Coronary artery (tissue), 2 donors: ENCODE results near the gene CHRND.
"Not testable (repeated sequence)": the region's sequence is repeated elsewhere in the genome, so short reads cannot be mapped to it uniquely, and the experiment has no call there.

Experiments used
- DNase-seq: peaks from one replicate; pipeline ENCODE4 v3.0.0-alpha.2; 2017; ENCODE audit warnings: low spot score
- H3K27ac ChIP-seq, 2 donors: fragments of 200-600 bp; sonication (generic); one replicate each; pipeline ENCODE4 v1.5.1; 2016 to 2019
- H3K4me3 ChIP-seq: fragments of 200-600 bp; sonication (generic); 2 replicates; pipeline ENCODE4 v1.5.1; 2016; ENCODE audit warnings: mild to moderate bottlenecking, moderate library complexity
- CTCF ChIP-seq: fragments of 200-600 bp; sonication (generic); IDR thresholded peaks from one replicate; pipeline ENCODE4 v1.5.1; 2019; ENCODE audit warnings: antibody characterized with exemption

CHRND gene

GRCh38 chr2:232530626-232531260 is 4.8 kb downstream of the CHRND start:
- TF ChIP-seq CTCF: no peak
- no peak overlapping the region for H3K4me3 ChIP-seq
- no peak overlapping the region for H3K27ac ChIP-seq
- DNase-seq: no peak

GRCh38 chr2:232532419-232532818 is 6.5 kb downstream of the CHRND start:
- H3K4me3 ChIP-seq: no peak overlapping the region
- DNase-seq: no peak
- TF ChIP-seq CTCF: no peak

GRCh38 chr2:232532821-232533220 is 6.9 kb downstream of the CHRND start:
- not testable (repeated sequence) for H3K27ac ChIP-seq, DNase-seq, H3K4me3 ChIP-seq

More at GRCh38 chr2:232532419-232532818, 6.5 kb downstream of the CHRND start:
- H3K27ac ChIP-seq: no peak overlapping the region

GRCh38 chr2:232533944-232534710 is 8.2 kb downstream of the CHRND start:
- no peak for TF ChIP-seq CTCF
- DNase-seq: no peak
- no peak overlapping the region for H3K27ac ChIP-seq
- H3K4me3 ChIP-seq: no peak overlapping the region

GRCh38 chr2:232534940-232535651 is 9.1 kb downstream of the CHRND start:
- TF ChIP-seq CTCF: no peak
- no peak overlapping the region for H3K4me3 ChIP-seq
- no peak for DNase-seq

GRCh38 chr2:232535761-232536530 is 10.0 kb downstream of the CHRND start:
- Histone ChIP-seq H3K27ac (no peak overlapping the region), H3K4me3 (no peak overlapping the region)
- DNase-seq: no peak
- TF ChIP-seq CTCF: no peak

More at GRCh38 chr2:232534940-232535651, 9.1 kb downstream of the CHRND start:
- H3K27ac ChIP-seq: no peak overlapping the region

GRCh38 chr2:232537079-232537478 is 11.1 kb downstream of the CHRND start:
- TF ChIP-seq CTCF: no peak
- DNase-seq: no peak
- Histone ChIP-seq H3K27ac (no peak overlapping the region), H3K4me3 (no peak overlapping the region)
